ENCODE measurements around the gene TIE1.

The TIE1 gene

DNA sequence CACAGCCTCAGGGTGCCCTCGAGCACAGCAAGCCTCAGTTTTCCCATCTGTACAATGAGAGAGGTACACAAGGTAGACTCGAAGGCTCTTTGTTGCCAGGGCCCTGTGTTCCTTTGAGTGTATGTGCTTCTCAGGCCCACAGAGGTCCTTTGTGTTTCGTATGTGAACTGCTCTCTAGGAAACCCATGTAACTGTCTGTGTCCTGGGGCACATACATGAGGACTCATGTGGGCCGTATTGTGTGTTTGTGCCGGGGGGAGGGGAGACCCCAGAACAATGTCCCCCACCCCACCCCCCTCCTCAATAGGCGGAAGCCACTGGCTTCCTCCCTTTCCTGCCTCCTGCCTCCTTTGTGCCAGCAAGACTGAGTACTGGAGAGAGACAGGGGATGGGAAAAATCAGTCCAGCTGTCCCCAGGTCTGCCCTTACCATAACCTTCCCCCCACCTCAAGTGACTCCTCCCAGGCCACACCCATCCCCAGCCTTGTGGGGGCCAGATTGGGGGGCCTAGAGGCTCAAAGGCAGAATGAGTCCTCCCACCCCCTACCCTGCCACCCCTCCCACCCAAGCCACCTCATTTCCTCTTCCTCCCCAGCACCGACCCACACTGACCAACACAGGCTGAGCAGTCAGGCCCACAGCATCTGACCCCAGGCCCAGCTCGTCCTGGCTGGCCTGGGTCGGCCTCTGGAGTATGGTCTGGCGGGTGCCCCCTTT, at the start of gene TIE1:
TIE1 (plus strand) TSS at position 605 of the 717 bp plus-strand sequence; CDS start at position 695, 90 bp downstream.
- no peak for DNase-seq

DNA sequence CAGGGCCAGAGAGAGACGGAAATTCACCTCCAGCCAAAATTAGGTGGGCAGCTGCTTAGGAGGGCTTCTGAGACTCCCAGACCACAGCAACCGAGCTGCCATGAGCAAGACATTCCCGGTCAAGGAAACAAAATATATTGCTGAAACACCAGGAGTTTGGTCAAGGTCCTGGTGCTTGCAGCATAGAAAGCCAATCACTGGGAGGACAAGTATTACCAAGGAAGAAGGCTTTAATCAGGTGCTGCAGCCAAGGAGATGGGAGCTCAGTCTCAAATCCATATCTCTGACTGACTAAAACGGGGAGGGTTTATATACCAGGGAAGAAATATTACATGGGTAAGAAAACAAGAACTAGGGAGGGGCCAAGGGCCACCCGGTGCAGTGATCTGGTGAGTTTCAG, 49.8 kb upstream of the TIE1 start:
- no peak for DNase-seq

DNA sequence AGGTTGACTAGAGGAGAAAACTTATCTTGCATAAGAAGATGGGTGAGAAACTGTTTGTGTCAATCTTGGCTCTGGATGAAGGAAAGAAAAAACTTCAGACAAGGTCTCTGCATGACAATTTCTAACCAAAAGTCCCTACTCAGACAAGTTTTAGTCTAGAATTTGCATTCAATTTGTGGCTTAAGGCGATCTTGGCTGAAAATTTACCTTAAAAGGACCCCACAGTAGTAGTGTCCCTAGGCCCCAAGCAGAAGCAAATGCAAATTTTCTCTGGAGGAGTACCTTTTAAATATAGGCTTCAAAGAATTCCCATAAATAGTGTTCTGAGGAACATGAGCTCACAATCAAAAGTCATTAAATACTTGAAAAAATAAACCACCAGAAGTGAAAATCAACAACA, 48.6 kb upstream of the TIE1 start:
- DNase-seq, result no peak

DNA sequence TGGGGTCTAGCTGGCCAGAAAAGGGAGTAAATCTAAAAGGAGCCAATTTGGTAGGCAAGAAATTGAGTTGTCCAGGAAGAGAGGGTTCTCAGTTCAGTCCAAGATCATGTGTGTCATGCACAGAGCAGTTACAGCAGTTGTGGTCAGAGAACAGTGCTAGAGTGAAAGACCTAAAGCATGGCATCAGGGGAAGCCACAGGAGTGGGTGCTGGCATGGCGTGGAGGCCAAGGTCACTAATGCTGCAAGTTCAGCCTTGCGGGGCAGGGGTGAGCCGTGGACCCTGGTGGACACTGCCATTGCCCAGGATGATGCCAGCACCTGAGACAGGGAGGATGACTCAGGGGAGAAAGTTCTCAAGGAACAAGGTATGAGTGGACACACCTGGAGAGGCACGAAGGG, 47.6 kb upstream of the TIE1 start:
- DNase-seq, result no peak

DNA sequence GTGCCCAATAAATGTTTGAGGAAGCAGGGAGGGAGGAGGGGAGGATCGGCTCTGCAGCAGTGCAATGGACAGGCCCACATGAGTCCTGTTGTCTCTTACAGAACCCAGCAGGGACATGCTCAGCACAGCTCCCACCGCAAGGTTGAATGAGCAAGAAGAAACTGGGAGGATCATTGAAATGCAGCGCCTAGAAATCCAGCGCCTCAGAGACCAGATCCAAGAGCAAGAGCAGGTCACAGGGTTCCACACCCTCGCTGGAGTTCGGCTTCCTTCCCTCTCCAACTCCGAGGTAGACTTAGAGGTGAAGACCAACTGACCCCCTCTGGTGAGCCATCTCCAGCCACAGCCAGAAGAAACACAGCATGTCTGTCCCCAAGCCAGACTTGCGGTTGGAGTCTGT, 46.9 kb upstream of the TIE1 start:
- DNase-seq, result no peak

DNA sequence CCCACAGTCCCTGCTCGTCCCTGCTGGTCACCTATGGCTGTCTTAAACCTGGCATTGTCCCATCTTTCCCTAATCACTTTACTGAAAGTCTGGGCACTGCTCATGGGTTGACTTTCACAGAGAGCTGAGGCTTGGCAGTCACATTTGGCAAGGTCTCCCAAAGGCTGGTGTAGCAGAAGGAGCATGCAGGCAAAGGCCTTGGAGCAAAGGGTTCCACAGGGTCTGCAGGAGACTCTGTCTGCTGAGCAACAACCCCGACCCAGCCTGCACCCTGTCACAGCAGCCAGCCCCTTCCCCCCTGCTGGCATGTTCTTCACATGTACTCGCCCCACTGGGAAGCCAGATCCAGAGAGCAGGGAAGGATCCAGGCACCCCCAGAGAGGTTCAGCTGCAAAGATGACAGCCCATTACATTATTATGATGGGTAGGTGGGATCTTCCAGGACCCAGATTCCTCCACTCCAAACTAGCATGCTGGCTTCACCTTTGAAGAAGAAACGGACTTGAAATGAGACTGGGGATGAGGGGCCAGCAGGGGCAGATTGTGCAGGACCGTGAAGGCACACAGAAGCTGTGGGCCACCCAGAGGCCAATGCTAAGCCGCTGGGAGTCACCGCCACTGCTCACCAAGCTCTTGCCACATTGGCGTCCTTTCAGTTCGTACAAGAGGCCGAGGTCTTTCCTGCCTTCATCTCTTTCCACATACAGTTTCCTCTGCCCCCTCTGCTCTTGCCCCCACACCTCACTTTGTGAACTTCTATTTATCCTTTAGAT, 45.2 kb upstream of the TIE1 start:
- no peak for DNase-seq

DNA sequence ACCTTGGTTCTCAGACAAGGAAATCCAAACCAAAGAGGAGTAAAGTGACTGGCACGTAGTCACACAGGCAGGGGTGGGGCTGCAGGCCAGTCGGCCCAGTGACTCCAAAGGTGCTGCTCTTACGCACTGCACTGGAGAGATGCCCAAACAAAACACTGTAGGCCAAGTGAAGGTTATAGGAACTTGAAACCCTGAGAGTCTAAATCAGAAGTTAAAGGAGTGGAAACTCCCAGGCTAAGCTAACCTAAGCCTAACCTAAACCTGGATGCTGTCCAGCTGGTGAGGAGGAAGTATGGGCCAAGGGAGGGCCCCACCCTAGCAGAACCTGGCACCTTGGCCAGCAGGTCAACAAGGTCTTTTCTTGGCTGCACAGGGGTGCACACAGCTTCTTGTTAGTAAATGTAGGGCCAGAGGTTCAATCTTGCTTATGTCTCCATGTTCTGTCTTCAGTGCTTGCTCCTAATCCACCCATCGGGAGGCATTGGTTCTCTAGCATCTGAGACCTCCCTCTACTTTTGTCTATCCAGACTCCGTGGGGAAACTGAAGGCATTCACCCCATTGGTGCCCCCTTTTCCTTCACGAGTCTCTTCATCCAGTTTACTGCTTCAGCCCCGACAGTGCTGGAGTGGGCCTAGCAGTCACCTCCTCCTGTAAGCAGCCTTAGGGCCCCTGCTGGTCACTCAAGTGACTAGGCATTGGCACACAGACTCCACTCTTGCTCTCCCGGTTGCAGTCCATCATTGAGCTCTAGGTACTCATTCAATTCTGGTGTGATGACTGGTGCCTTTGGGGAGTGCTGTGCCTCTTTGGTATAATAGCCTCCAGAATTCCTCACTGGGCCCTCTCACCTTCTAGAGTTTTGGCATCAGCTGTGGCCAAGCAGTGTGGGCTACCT, 43.9 kb upstream of the TIE1 start:
- DNase-seq, result no peak

DNA sequence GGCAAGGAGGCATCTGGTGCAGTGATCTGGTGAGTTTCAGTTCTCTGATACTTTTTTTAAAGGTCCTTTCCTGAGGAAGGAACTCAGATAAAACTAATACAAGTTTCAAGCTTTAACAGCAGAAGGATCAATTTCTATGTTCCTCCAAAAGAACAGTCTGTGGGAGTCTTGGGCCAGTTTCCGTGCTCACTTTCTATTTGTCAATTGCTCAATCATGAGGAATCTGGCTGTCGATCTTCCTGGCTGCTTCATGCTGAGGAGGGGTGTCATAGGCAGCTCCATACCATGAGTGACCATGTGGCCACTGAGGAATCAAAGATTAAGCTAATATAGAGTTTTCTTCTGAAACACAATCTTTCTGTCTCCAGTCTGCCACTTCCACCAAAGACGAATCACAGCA, 42.4 kb upstream of the TIE1 start:
- no peak for DNase-seq

DNA sequence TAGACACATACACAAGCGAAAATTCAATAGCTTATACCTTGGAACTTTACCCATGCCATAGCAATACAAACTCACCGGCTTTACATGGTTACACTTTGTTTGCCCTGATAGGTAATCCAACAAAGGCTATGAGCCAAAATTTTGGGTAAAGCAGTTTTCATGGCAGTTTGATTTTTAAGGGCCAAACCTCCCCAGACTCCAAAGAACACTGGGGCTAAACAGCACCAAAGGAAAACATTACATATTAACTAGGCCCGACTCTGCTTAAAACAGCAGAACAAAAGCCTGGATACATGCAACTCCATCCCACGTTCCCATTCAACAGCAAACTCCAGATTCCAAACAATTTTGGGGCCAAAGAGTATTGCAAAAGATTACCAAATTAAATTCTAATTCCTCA, 35.4 kb upstream of the TIE1 start:
- no peak for DNase-seq

DNA sequence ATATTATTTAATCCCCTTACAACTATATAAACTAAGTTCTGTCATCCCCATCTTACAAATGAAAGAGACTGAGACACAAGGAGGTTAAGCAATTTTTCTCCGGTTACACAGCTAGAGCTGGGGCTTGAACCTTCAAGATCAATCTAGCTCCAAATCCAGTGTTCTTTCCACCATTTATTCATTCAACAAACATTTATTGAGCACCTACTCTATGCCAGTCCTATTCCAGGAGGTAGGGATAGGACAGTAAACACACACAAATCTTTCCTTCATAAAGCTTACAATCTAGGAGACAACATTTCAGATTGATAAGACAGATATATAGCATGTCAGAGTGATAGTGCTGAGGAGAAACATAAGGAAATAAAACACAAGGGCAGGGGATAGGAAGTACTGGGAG, 33.9 kb upstream of the TIE1 start:
- DNase-seq, result no peak

DNA sequence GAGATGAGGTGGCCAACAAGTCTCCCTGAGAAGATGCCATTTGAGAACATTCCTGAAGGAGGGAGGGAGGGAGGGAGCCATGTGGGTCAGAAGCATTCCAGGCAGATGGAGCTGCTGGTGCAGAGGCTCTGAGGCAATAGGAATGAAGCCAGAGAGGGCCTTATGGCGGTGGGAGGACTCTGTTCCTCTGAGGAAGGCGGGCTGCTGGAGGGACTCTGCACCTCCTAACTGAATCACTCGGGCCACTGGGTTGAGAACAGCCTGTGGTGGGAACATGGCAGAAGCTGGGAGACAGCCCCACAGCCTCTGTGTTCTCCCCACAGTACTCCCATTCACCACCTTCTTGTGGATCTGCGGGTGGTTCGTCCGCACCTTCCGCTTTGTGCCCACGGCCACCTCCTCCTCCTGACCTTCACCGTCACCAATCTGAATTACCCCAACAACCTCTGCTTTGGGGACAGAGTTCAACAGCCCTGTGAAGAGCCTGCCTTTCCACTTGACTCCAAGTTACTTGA, 33.4 kb upstream of the TIE1 start:
- DNase-seq, result no peak

DNA sequence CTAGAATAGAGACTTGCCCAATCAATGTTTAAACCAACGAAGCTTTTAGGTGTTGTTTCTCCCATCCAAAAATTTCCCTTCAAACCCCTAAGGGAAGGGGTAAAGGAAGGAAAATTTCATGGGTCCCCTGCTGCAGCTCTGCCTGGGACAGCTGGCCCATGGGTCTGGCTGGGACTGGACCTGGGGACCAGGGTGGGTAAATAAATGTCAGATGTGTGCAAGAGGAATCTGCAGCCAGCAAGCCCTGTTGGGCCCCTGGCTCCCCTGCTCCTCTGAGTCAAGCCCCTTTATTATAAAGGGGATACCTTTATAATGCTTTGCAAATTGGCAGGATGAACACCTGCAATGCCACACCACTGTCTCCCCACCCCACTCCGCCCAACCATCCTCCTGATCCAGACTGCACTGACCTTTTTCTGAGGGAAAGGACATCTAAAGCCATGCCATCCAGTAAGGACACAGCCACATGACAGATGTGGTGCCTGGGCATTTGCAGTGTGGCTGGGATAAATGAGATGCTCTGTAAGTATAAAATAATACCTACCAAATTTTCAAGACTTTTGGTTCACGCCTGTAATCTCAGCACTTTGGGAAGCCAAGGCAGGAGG, 32.9 kb upstream of the TIE1 start:
- no peak for DNase-seq

DNA sequence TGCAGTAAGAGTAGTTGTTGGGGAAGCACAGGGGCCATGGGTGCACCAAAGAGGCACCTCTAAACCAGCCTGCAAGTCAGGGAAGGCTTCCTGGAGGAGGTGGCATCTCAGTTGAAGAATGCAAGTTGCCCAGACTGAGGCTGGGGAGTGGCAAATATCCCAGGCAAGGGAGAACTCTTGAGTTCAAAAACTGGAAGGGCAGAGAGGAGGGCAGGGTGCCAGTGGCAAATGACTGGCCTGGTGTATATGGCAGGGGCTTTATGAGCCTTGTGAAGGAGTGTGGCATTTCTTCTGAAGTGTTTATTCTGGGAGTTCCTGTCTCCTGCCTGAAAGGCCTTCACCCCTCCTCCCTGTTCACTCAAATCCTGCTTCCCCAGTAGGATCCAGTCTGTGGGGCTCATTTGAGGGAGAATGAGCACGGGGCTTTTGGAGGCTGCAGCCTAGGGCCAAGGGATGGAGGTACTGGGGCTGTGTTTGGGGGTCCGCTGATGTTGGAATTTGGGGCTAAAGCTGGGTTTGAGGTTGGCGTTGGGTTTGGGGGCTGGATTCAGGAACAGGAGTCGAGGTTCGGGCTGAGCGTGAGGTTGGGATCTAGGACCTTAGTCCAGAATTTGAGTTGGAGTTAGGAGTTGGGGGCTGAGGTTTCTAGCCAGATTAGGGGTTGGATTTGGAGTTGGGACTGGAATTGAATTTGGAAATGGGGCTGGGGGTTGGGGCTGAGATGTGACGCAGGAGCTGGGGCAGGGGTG, 31.0 kb upstream of the TIE1 start, which contains the start of gene TMEM125:
TMEM125 (plus strand) TSS at position 357 of the 749 bp plus-strand sequence. CDS start 2,740 bp downstream, outside the sequence.
- no peak for DNase-seq

DNA sequence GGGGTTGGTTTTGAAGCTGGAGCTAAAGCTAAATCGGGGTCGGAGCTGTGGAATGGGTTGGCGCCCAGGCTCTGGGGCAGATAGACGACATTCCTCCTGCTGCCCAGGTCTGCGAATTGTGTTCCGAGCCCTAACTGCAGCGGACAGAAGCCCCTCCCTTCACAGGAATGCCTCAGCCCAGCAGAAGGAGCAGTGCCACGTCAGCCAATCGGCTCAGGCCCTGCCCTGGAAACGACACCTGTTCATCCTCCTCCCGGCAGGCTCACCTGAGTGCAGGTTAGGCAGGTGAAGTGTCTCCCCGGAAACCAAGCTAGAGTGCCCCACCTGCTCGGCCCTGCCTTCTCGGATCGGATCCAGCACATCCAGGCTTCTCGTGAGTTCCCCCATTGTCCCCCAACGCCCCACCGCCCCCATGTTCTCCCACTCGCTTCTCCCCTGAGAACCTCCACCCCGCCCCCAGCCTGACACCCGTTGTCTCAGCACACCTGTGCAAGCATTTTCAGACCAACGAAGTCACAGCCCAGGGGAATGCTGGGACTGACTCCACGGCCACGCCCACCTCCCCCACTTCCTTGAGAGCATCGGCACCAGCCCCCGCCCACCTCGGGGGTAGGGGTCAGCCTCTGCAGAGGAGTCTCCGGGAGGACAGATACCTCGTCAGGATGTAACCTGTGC, 30.2 kb upstream of the TIE1 start:
- DNase-seq, result no peak

DNA sequence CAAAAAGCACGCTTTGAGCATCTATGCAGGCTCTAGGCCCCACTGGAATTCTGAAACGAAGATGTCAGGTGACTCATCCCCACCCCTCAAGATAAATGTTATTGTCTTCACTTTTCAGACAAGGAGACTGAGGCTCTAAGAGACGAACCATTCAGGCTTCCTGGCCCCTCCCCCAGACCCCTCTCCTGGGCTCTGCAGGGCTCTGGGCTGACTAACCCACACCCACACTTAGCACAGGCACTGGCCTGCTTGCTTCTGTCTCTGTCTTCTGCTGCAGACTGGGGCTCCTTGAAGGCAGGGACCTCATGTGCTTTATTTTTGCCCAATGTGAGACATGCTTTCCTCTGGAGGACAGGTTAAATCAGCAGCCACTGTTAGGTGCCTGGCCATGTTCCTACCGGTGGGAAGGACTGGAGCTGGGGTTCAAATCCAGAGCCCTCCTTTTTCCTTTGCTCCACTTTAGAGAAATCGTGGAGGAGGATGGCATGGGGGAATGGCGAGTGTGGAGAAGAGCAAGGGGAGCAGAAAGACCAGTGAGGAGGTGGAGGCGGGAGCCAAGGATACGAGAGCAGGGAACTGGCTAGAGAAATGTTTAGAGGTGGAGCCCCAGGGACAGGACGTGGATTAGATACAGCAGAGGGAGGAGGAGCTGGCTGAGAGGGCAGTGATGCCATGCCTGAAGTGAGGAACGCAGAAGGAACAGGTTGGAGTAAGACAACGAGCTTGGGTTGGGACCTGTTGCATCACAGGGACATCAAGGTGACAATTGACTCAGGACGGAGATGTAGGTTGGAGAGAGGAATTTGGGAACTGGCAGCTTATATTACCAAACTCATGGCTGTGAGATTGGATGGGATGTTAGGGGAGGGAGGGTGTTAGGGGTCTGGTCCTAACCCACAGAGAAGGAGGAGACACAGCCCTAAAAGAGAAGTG, 29.3 kb upstream of the TIE1 start:
- no peak for DNase-seq

DNA sequence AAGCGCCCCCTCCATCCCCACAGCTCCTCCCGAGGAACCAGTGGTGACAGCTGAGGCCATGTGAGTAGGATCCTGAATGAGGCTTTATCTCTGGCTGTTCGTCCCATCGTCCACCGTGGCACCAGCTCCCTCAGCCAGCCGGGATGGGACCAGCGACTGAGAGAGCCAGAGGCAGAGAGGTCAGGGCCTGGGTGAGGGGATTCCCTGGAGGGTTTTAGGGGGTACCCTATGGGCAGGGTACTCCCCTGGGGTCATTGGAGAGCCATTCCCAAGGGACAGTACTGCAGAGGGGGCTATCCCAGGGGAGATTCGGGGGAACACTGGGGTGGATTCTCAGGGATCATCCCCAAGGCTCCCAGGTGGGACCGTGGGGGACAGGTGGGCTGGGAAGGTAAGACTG, 28.6 kb upstream of the TIE1 start:
- no peak for DNase-seq

DNA sequence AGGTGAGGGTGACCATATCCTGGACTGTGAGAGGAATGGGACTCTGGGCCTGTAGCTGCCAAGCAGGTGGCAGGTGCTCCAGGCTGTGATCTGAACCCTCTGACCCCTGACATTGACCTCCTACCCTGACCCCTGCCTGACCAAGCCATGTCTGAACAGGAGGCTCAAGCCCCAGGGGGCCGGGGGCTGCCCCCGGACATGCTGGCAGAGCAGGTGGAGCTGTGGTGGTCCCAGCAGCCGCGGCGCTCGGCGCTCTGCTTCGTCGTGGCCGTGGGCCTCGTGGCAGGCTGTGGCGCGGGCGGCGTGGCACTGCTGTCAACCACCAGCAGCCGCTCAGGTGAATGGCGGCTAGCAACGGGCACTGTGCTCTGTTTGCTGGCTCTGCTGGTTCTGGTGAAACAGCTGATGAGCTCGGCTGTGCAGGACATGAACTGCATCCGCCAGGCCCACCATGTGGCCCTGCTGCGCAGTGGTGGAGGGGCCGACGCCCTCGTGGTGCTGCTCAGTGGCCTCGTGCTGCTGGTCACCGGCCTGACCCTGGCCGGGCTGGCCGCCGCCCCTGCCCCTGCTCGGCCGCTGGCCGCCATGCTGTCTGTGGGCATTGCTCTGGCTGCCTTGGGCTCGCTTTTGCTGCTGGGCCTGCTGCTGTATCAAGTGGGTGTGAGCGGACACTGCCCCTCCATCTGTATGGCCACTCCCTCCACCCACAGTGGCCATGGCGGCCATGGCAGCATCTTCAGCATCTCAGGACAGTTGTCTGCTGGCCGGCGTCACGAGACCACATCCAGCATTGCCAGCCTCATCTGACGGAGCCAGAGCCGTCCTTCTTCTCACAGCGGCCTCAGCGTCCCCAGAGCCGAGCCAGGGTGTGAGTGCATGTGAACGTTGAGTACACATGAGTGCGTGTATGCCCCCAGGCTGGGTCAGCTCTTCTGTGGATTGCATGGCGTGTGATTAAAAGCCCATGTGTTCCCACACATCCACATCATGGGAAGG, 27.9 kb upstream of the TIE1 start:
- DNase-seq, result no peak

DNA sequence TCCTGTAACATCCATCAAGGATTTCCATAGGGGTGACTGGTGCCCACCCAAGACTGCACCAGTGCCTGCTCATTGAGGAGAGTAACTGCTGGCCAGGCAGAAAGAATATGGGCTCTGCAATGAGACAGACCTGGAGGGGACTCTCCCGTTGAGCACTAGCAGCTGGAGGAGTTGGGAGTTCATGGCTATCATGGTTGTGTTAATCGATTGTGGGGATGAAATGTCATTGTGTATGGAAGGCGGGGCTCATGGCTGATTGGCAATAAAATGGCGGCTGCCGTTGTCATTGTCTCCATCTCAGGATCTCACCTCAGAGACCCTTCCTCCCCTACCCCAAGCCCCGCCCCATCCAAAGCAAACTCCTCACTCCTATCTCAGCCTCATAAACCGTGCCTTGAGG, 27.1 kb upstream of the TIE1 start:
- DNase-seq, result no peak
